Measurements from ENCODE around the gene ZFP92.
A peak's percentile ranks its signal among the peaks of the same experiment; 100 is the strongest.
"Not testable (repeated sequence)": the region's sequence is repeated elsewhere in the genome, so short reads cannot be mapped to it uniquely, and the experiment has no call there.

Gene ZFP92

DNA sequence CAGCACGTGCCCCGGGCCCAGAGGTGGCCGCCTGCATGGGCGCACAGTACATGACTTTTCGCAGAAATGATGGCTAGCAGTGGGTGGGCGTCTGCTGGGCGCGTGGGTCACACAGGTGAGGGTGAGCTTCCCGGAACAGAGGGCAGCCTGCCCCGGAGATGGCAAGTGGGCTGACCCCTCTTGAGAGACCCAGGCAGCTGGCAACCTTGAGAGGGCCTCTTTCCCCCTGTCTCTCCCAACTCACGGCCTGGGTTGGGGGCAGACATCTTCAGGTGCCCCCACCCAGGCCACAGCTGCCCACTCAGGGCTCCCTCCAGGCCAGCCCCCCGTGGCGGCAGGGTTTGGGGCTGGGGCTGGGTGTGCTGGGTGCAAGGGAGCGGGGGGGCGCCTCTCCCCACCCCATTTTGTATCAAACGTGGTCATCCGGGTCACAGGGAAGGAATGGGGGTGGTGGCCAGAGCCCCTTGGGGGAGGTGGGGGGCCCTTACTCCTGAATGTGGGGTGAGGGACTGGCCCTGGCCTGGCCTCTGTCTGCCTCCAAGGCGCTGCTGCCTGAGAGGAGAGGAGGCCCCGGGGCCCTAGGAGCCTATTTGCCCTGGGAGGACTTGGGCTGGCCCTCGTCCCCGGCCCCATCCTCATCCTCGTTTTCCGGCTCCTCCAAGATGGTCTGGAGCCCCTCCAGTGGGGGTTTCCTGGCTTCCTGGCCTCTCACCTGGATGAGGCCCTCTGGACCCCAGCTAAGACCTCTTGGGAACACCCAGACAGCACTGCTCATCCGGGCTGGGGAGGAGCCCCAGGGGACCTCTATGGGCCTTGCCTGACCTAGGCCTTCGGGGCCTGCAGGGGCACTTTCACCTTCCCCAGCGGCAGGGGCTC is 14.7 kb upstream of the ZFP92 start:
- H3K27ac ChIP-seq, result no peak overlapping the region
- no peak for TF ChIP-seq ZFX (IDR thresholded peaks at IDR 0.05)
- TF ChIP-seq, protein P1, sequence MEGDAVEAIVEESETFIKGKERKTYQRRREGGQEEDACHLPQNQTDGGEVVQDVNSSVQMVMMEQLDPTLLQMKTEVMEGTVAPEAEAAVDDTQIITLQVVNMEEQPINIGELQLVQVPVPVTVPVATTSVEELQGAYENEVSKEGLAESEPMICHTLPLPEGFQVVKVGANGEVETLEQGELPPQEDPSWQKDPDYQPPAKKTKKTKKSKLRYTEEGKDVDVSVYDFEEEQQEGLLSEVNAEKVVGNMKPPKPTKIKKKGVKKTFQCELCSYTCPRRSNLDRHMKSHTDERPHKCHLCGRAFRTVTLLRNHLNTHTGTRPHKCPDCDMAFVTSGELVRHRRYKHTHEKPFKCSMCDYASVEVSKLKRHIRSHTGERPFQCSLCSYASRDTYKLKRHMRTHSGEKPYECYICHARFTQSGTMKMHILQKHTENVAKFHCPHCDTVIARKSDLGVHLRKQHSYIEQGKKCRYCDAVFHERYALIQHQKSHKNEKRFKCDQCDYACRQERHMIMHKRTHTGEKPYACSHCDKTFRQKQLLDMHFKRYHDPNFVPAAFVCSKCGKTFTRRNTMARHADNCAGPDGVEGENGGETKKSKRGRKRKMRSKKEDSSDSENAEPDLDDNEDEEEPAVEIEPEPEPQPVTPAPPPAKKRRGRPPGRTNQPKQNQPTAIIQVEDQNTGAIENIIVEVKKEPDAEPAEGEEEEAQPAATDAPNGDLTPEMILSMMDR (conservative IDR thresholded peaks at IDR 0.05), result no peak

DNA sequence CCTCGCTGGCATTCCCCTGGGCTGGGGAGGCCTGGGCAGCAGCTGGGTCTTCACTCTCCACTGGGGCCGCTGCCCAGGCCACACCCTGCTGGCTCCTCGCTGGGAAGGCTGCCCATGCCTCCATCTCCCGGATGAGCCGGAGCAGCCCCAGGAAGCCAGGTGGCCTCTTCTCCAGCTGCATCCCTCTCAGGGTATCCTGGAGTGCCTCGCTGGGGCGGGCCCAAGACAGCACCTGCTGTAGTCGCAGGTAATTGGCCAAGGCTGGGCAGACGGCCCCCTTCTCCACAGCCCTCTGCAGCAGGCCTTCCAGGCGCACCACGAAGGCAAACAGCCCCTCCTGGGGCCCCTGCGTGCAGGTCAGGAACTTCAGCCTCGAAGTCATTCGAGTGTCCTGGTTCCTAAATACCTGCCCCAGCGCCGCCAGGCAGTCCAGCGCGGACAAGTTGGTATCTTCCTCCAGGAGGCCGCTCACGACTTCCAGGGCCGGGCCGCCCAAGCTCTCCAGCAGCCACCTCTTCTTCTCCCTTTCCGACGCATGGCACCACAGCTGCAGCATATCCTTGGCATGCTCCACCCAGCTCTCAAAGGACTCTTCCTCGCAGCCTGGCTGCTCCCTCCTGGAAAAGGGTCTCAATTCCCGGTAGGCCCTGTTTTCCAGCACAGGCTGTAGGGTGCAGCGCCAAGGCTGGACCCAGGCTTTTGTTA is 13.9 kb upstream of the ZFP92 start:
- TF ChIP-seq, protein P1 (conservative IDR thresholded peaks at IDR 0.05), result no peak
- no peak for TF ChIP-seq ZFX (IDR thresholded peaks at IDR 0.05)
- no peak overlapping the region for H3K27ac ChIP-seq

- TF ChIP-seq ZFX (IDR thresholded peaks at IDR 0.05), result no peak
- TF ChIP-seq, protein P1 (conservative IDR thresholded peaks at IDR 0.05), result no peak
- H3K27ac ChIP-seq, result no peak overlapping the region
Observed at GRCh38 chrX:153398275-153398960, 12.9 kb upstream of the ZFP92 start.

DNA sequence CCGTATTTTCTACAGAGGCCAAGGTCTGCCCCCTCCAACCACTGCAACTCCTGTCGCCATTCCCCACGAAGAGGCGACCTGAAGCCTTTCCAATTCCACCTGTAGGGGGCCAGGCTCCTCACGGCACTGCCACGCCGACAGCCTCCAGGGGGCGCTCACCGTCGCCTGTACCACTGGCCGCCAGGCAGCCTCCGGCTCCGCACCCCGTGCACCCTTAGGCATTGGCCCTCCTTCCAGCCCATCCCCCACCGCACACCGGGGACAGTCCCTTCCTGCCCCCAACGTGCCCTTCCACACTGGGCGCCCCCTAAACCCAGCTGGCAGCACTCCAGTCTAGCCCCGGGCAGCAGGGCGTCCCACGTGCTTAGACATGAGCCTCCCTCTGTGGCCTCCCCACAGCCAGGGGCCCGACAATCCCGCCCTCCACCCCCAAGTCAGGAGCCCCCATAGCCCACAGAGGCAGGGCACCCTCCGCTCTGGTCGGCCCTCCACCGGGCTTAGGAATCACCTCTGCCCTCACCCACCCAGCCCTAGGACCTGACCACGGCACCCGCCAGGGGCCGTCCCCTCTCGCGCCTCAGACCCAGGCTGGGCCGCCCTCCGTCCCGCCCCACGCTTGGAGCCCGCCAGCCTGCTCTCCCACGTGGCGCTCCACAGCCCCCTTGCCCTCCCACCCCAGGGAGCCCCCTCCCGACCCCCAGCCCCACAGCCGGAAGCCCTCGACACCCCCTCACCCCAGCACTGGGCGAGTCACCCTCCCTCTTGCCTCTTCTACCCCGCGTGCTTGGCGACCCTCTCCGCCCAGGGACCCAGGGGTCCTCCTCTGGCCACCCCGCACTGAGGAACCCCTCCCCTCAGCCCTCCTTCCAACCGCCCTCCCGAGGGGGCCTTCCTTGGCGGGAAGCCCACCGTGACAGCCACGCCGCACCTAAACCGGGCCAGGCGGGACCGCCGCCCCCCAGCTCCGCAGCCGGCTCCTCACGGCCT is 10.8 kb upstream of the ZFP92 start:
- no peak overlapping the region for H3K27ac ChIP-seq
- no peak for TF ChIP-seq ZFX (IDR thresholded peaks at IDR 0.05)
- TF ChIP-seq, protein P1 (conservative IDR thresholded peaks at IDR 0.05), result peak; percentile 84

- no peak within 1 kb of the TSS for H3K27ac ChIP-seq
- TF ChIP-seq ZFX (IDR thresholded peaks at IDR 0.05), result no peak
- TF ChIP-seq, protein P1 (conservative IDR thresholded peaks at IDR 0.05), result no peak
Observed at GRCh38 chrX:153401133-153401764, 10.0 kb upstream of the ZFP92 start, which contains the start of gene PNMA6E. Gene PNMA6E, minus strand, starts transcription at chrX:153401350. Its CDS starts 2,501 bp downstream, at chrX:153398849.

GRCh38 chrX:153404333-153404732 is 6.9 kb upstream of the ZFP92 start:
- not testable (repeated sequence) for H3K27ac ChIP-seq

Data from C4-2B (cell line).